NCI-H2081 (cell line): ENCODE results near the gene ROBO3.

Source experiments
- DNase-seq, 2 experiments: peaks; one replicate each; lab custom pipeline; 2025; lab: John Stamatoyannopoulos, UW

The ROBO3 gene, protein sequence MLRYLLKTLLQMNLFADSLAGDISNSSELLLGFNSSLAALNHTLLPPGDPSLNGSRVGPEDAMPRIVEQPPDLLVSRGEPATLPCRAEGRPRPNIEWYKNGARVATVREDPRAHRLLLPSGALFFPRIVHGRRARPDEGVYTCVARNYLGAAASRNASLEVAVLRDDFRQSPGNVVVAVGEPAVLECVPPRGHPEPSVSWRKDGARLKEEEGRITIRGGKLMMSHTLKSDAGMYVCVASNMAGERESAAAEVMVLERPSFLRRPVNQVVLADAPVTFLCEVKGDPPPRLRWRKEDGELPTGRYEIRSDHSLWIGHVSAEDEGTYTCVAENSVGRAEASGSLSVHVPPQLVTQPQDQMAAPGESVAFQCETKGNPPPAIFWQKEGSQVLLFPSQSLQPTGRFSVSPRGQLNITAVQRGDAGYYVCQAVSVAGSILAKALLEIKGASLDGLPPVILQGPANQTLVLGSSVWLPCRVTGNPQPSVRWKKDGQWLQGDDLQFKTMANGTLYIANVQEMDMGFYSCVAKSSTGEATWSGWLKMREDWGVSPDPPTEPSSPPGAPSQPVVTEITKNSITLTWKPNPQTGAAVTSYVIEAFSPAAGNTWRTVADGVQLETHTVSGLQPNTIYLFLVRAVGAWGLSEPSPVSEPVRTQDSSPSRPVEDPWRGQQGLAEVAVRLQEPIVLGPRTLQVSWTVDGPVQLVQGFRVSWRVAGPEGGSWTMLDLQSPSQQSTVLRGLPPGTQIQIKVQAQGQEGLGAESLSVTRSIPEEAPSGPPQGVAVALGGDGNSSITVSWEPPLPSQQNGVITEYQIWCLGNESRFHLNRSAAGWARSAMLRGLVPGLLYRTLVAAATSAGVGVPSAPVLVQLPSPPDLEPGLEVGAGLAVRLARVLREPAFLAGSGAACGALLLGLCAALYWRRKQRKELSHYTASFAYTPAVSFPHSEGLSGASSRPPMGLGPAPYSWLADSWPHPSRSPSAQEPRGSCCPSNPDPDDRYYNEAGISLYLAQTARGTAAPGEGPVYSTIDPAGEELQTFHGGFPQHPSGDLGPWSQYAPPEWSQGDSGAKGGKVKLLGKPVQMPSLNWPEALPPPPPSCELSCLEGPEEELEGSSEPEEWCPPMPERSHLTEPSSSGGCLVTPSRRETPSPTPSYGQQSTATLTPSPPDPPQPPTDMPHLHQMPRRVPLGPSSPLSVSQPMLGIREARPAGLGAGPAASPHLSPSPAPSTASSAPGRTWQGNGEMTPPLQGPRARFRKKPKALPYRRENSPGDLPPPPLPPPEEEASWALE (N-terminal part only)

DNA sequence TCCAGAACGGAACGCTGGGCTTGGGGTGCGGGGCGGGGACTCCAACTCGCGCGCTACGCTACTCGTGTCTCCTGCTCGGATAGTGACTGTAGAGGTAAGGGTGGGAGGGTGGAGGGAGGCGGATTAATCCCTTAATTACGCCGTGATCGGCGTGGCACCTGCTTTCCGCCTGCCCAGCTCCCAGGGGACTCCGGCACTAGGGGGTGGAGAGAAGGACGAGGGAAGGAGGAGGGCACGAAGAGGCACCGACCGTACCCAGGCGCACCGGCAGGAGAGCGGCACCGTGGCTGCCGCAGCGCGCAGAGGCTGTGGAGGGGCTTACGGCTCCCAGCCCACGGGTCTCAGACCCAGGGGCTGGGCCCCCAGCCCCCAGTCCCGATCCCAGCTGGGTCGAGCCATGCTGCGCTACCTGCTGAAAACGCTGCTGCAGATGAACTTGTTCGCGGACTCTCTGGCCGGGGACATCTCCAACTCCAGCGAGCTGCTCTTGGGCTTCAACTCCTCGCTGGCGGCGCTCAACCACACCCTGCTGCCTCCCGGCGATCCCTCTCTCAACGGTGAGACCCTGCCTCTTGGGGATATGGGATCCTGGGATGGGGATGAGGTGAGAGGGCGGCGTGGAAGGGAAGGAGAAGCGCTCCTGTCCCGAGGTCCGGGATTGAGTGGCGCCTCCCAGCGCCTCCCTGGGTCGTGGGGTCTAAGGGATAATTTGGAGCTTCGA, at the start of gene ROBO3:
ROBO3 (plus strand) TSS at position 252 of the 721 bp plus-strand sequence; CDS start at position 398, 146 bp downstream.
- DNase-seq = no peak

DNA sequence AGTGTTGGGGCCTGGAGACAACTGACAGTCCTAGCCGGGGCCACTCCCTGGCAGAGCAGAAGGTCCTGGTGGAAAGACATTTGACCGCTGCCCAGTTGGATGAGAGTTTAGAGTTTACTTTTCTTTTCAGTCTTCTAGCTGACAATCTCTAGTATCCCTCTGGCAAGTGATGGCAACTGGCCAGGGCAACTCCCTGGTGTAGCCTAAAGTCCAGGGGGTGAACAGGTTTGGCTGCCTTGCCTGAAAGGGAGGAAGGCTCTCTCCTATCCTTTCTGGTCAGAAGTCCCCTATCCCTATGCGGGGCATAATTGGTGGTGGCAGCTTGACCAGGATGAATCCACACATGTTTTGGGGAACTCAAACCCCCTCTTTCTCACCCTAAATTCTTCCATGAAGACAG, 48.2 kb upstream of the ROBO3 start:
- DNase-seq = no peak

DNA sequence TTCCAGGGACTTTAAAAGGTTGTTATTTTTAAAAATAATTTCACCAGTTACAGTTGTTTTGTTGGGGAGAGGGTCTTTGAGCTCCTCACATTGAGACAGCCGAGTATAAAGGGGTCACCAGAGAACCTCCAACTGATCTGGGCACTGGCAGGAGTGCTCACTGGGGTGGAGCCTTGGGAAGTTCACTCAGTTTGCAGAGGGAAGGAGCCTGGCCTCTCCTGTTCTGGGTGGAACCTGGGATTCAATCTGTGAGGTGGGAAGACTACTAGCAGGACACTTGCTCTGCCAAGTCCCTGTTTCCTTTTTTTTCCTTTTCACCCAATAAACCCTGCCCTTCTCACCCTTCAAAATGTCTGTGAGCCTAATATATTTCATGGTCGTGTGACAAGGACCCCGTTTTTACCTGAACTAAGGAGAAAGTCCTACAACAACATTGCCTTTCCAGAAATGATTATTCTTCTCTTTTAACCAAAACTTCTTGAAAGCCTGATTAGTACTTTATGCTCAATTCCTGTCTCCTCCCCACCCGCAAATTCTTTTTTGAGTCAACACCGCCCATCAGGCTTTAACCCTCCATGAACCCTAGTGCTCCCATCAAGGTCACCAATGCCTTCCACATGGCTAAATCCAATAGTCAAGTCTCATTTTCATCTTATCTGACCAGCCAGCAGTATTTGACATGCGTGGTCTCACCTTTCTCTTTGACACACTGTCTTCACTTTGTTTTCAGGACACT, 43.1 kb upstream of the ROBO3 start:
- no peak for DNase-seq

DNA sequence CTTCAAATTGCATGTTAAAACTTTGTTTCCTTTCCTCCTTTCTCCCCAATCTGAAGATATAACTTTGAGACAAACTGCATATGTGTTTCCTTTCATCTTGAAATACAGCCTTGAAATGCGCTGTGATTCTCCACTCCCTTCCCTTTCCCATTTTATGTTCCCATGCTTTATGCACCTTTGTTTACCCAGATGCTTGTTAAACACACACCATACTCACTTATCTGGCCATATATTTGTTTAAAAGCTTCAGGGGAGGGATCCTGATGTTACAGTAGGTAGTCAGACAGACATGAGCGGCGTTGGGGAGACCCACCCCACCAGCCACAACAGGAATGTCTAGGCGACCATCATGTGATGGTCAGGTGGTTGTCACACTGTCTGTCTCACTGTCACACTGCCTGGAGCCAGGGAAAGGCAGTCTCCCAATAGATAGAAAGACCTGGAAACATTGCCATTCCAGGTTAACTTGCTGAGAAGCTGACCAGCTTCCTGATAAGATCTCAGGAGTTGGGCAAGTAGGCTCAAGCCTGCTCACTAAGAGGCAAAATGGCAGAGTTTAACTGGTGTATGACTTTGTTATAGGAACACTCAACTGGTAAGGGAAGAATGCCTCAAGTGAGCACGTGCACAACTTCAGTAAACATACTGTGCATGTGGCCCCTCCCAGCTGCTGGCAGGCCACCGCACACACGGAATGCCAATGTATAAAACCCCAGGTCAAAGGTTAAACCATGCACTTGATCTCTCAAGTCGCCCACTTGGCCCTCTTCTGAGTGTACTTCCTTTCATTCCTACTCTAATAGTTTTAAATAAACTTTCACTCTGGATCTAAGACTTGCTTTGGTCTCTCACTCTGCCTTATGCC, 41.5 kb upstream of the ROBO3 start:
- no peak for DNase-seq

DNA sequence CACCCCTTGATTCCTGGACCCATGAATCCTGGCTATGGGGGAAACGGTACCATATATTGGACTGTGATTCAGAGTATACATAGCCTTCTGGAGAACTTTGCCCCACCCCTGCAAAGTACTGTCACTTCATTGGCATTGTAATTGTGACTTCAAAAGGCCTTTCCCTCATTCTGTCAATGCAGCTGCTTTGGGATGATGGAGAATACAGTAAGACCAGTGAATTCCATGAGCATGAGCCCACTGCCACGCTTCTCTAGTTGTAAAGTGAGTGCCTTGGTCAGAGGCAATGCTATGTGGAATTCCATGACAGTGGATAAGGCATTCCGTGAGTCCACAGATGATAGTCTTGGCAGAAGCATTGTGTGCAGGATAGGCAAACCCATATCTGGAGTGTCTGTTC, 39.4 kb upstream of the ROBO3 start:
- DNase-seq = no peak

DNA sequence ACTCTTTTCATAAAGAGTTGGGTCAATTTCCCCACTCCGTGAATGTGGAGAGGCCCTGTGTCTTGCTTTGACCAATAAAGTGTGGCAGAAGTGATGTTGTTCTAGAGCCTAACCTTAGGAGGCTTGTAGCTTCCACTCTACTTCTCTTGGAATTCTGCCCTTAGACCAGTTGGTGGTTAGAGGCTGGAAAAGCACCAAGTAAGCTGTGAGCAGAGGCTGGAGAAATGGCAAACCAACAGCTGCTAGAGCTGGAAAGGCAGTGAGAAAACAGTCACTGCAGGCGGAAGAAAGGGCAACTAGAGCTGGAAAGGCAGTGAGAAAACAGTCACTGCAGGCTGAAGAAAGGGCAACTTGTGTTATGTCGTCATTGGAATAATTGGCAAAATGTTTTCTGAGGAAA, 35.2 kb upstream of the ROBO3 start:
- no peak for DNase-seq

DNA sequence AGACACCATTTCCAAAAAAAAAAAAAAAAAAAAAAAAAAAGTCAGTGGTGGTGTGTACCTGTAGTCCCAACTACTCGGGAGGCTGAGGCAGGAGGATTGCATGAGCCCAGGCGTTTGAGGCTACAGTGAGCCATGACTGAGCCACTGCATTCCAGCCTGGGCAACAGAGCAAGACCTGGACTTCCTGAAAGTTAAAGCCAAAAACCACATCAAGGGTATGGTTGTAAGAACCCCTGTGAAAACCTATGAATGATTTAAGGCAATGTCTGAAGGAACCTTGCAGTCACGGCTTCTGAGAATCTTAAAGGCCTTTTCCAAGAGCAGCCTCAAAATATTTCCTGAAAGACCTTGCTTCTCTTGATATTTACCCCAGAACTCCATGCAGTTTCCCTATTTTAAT, 34.5 kb upstream of the ROBO3 start:
- no peak for DNase-seq

DNA sequence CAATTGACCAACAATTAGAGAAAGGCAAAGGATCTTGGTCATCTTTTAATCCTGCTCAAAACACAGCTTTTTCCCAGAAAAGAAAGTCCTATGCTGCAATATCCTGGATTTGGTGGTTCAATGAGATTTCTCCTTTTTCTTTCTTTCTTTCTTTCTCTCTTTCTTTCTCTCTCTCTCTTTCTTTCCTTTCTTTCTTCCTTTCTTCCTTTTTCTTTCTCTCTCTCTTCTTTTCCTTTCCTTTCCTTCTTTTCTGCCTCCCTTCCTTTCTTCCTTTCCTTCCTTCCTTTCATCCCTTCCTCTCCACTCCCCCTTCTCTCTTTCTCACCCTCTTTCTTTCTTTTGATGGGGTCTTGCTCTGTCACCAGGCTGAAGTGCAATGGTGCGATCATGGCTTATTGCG, 33.3 kb upstream of the ROBO3 start:
- no peak for DNase-seq

DNA sequence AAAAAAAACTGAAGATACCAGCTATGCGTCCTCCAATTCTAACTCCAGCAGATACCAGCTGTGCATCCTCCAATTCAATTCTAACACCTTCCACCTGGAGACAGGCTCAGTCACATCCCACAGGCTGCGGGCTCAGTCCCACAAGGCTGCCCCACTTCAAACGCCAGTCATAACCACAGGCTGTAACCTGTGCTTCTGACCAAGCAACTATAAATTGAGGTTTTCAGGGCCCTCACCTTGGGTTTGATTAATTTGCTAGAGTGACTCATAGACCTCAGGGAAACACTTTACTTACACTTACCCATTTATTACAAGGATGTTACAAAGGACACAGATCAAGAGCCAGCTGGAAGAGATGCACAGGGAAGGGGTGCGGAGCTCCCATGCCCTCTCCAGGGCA, 32.7 kb upstream of the ROBO3 start:
- no peak for DNase-seq

DNA sequence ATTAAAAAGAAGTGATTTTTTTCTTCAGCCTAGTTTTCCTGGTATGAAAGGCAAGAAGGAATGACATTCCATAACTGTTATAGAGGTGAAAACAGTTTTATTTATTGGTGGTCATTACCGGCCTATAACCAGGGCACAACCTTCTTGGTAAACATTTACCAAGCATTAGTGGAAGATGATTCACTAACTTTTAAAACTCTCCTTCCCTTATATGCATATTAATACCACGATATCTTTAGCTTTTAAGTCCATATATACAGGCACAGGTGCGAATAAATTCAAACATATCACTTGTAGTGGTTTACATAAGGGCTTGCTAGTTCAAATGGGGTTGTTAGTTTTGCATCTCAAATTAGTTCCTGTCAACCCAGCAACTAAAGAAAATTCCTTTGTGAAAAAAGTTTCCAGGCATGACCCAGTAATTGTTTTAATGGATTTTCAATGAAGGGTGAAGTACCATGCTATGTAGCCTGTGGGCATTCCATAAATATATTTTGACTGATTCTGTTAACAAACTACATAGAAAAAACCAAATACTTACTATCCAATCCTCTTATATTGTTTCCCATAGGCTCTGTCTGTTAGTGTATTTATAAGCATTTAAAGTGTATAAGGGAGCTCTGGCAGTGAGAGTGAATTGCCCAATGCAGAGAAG, 30.6 kb upstream of the ROBO3 start:
- no peak for DNase-seq

DNA sequence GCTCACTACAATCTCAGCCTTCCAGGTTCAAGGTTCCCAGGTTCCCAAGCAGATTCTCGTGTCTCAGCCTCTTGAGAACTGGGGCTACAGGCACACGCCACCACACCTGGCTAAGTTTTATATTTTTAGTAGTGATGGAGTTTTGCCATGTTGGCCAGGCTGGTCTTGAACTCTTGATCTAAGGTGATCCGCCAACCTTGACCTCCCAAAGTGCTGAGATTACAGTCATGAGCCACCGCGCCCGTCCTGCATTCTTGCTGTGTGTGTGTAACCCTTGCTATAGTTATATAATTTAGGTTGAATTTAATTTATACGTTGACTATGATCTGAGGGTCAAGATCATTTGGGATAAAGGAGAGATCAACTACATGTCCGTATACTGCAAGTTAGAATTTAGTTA, 29.3 kb upstream of the ROBO3 start:
- DNase-seq = no peak

DNA sequence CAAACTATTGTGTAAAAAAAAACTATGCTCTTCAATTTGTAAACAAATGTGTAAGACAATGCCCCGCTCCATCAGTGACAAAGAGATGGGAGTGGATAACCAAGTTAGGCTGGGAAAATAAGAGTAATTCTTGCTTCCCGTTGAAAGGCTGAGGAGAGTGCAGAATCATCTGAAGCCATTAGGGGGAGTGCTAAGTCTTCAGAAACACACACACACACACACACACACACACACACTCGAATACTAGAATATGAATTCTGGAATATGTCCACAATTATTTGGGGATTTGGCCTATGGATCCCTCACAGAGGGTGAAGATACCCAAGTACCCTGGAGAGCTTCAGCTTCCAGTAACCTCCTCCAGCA, 27.8 kb upstream of the ROBO3 start:
- DNase-seq = peak; percentile 15 to 45

DNA sequence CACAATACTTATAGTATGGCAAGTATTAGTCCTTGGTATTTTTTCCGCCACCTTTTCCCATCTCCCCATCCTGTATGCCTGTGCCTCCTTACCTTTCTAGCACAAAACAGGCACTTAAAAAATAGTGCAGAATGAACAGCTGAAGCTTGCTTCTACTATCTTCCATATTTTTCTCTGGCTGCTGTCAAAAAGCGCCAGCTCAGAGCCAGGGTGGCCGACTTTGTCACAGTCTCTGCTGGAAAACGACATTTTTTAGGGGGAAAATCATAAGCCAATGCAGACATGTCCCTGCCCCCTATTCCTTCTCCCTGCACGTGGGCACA, 26.5 kb upstream of the ROBO3 start:
- DNase-seq = no peak

DNA sequence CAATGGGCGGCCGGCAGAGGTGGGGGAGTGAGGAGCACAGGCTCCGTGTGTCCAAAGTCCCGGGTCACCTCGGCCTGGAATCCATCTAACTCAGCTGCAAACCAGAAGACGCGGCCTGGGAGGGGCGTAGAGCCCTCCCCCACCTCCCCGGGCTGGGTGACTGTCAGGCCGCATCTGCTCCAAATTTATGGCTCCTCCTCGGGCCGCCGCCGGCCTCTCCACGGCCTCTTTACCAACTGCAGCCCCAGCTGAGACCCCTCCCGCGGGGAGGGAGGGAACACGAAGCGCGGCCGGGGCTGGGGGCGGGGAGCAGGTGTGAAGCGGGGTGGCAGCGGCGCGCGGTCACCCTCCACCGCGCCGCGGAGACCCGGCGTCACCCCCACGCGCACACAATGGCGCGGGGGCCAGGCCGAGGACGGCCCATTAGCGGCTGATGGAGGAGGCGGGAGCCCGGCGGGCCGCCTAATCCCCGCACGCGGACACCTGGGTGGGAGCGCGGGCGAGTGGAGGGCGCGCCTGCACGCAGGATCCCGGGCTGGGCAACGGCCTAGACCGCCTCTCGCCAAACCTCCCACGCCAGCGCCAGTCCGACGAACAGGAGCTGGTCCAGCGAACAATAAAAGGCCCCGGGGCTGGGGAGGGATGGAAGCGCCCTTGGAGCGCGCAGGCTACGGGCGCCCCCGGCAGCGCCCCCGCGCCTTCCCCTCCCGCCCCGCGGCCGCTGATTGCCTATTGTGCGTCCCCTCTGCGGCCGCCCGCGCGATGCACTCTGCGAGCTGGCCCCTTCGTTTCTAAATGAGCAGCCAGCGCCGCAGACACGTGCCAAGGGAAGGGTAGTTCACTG, 25.9 kb upstream of the ROBO3 start:
- DNase-seq = no peak

DNA sequence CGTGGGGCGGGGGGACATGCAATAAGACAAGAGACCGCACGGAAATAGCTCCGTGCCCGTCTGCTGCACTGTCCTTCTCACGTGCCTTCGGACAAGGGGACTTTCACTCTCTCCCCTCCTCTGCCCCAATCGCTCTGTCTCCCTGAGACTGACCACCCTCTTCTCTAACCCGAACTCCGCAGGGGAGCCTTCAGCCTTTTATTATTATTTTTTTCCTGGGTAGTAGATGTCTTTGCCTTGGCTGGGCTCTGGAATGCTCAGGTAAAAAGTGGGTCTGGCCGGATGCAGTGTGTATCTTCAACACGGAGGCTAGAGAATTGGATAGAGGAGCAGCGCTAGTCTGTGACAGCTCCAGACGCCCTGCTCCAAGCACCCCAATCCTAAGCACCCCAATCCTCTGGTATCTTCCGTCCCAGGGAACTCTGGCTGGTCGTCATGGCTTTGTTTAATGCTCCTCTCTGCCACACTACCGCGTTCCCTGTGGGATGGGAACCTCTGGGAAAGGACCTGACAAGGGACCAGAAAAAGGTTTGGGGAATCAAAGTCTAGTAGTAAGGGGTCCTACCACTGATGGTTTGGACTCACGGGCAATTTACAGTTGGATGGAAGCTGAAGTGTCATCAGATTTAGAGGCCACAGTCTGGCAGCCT, 25.1 kb upstream of the ROBO3 start:
- DNase-seq = no peak

DNA sequence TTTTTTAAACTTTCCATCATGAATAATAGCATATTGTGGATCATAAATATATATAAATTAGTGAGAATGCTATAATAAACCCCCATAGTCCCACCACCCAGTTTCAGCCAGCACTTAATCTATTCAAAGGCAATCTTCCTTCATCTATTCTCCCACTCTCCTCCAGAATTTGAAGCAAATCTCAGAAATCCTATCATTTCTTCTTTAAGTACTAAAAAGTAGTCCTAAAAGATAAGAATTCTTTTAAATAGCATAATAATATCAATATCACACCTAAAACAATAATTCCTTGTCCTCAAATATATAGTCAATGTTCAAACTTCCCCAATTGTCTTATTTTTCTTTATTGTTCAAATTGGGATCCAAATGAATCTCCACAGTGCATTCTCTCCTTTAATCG, 24.6 kb upstream of the ROBO3 start:
- no peak for DNase-seq

DNA sequence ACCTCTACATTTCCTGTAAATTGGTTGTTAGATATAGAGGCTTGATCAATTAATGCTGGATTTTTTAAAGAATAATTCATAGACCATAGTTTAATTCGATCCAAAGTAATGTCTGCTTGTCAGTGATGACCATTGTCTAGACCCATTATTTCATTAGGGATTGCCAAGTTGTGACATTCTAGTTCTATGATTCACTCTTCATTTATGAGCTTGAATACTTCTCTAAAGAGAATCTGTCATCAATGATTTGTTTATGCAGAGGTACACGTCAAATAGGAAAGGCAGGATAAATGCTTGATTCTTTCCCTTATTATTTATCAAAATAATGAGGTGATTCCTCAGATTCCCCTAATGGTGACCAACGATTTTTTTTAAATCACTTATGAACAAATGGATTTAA, 24.0 kb upstream of the ROBO3 start:
- DNase-seq = no peak

DNA sequence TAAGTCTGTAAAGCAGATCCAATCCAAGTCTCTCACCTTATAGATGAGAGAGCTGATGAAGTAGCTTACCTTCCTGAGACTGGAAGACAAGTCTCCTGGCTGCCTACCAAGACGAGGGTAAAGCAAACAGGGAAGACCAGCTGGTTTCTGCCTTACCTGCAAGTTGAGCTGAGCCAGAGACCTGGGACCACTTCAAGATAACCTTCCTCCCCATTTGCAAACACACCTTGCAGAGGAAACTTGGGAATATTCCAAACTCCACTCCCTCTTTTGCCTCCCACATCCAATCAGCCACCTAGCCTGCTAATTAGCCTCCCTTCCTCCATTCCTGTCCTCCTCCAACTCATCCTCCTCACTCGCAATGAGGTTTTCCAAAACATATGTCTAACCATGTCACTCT, 23.4 kb upstream of the ROBO3 start:
- no peak for DNase-seq
